ENCODE measurements around the gene TMEM139. TPM values are rescaled to one million over a fixed set of nuclear protein-coding genes. Genes with fewer than 3 reads are reported as not detected.

Gene TMEM139
- total RNA-seq, 1 experiment from 2014 or later = 1.5 TPM

DNA sequence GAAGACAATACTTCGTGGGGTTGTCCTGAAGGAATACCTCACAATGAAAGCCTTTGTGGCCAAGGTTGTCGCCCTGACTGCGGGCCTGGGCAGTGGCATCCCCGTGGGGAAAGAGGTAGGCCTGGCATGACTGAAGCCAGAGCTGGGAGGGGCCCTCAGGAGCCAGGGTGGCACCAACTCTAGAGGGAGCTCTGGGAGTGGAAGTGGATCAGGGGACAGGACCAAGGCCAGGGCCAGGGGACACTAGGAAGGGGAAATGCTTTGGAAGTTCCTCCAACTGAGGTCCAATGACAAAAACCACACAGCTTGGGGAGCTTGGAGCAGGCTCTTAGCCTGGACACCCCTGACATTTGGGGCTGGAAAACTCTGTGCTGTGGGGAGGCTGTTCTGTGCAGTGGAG lies 37.0 kb downstream of the TMEM139 start:
- no peaks in the 10 kb centered on the region for H3K9me3 Mint-ChIP-seq
- H3K27me3 Mint-ChIP-seq (ENCODE audit: low read depth) = no peaks in the 10 kb centered on the region
- DNase-seq (ENCODE audit: low spot score) = no peak
- no peak overlapping the region for H3K4me3 Mint-ChIP-seq
- no peak overlapping the region for H3K27ac Mint-ChIP-seq
- peak; percentile 54 for ATAC-seq
- peaks cover 33% of the 10 kb centered on the region for H3K4me1 Mint-ChIP-seq
- ChIA-PET CTCF (interaction anchor here (0.8 to 1.4 kb wide), 9 partner anchors 11 to 69 kb away, joined by 3 to 5 read pairs (median 3); no protein-coding TSS in a partner anchor), POLR2A (interaction anchor here (0.9 to 1.7 kb wide), 2 partner anchors 23 to 86 kb away, joined by 3 to 4 read pairs; no protein-coding TSS in a partner anchor)
- TF ChIP-seq NFATC4 (CRISPR knock-in tag; IDR thresholded peaks at IDR 0.05) (no peak), ATF1 (CRISPR knock-in tag; IDR thresholded peaks at IDR 0.05) (0 out of 2 replicates have a peak, but pooled peaks have one; percentile 12), ZMAT4 (CRISPR knock-in tag; IDR thresholded peaks at IDR 0.05) (no peak), MYBL2 (CRISPR knock-in tag; IDR thresholded peaks at IDR 0.05) (no peak)
- no peaks in the 10 kb centered on the region for H3K36me3 Mint-ChIP-seq

DNA sequence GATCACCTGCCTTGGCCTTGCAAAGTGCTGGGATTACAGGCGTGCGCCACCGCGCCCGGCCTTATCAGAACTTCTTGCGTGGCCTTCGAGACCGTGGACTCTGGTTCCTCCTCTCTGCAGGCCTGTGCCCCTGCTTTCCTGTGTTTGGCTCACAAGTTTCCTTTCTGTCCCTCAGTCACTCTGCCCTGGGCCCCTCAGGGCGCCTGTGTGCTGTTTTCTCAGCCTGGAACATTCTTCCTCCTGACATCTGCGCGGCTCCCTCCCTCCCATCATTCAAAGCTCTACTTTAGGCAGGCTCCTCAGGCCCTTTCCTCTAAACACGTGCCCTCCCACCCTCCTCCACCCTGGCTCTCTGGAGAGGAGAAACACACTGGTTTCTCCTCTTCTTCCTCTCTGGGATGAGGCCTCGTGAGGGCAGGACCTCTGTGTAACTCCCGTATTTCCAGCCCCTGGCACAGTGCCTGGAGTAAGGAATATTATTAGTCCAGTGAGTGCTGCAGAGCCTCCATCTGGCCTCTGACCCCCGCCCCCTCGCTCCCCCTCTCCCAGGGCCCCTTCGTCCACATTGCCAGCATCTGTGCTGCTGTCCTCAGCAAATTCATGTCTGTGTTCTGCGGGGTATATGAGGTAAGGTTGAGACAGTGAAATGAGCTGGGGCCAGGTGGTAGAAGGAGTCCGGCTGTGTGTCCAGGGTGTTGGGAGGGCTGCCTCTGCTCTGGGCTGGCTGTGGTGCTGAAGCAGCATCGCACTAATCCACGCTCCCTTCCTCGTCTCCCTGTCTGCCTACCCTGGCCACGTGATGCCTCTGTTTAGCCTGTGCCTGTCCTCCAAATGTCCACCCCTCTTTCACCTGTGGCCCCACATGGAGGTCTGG lies 38.2 kb downstream of the TMEM139 start:
- Mint-ChIP-seq H3K36me3 (no peaks in the 10 kb centered on the region), H3K27ac (0 out of 2 replicates have a peak overlapping the region, but pooled peaks have one; percentile 6), H3K9me3 (no peaks in the 10 kb centered on the region), H3K4me3 (no peak overlapping the region), H3K4me1 (peaks cover 30% of the 10 kb centered on the region), H3K27me3 (ENCODE audit: low read depth) (no peaks in the 10 kb centered on the region)
- ChIA-PET CTCF (interaction anchor here (0.8 to 3.0 kb wide), 5 partner anchors 22 to 108 kb away, joined by 3 to 12 read pairs (median 4); partner anchors contain the start of gene CASP2), POLR2A (no interaction called here)
- no peak for DNase-seq (ENCODE audit: low spot score)
- TF ChIP-seq ZMAT4 (CRISPR knock-in tag; IDR thresholded peaks at IDR 0.05) (no peak), USF1 (CRISPR knock-in tag; IDR thresholded peaks at IDR 0.05) (no peak), TCF7 (CRISPR knock-in tag; IDR thresholded peaks at IDR 0.05; ENCODE audit: low read depth) (no peak), NR3C1 (CRISPR knock-in tag; conservative IDR thresholded peaks at IDR 0.05; ENCODE audit: low read depth) (no peak), KAT7 (CRISPR knock-in tag; IDR thresholded peaks at IDR 0.05; ENCODE audit: borderline replicate concordance) (no peak)
- TF ChIP-seq, protein P1, sequence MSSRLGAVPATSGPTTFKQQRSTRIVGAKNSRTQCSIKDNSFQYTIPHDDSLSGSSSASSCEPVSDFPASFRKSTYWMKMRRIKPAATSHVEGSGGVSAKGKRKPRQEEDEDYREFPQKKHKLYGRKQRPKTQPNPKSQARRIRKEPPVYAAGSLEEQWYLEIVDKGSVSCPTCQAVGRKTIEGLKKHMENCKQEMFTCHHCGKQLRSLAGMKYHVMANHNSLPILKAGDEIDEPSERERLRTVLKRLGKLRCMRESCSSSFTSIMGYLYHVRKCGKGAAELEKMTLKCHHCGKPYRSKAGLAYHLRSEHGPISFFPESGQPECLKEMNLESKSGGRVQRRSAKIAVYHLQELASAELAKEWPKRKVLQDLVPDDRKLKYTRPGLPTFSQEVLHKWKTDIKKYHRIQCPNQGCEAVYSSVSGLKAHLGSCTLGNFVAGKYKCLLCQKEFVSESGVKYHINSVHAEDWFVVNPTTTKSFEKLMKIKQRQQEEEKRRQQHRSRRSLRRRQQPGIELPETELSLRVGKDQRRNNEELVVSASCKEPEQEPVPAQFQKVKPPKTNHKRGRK (CRISPR knock-in tag; IDR thresholded peaks at IDR 0.05; ENCODE audit: borderline replicate concordance) = no peak
- ATAC-seq = peak; percentile 6; the same call in 1 of the 2 replicates

- H3K36me3 Mint-ChIP-seq = no peaks in the 10 kb centered on the region
- no peak overlapping the region for H3K4me3 Mint-ChIP-seq
- CTCF ChIA-PET = interaction anchor here (0.7 to 3.0 kb wide), 4 partner anchors 22 to 487 kb away, joined by 3 to 12 read pairs (median 4); partner anchors contain the start of gene CASP2
- no peak for DNase-seq (ENCODE audit: low spot score)
- POLR2A ChIA-PET = no interaction called here
- H3K27me3 Mint-ChIP-seq (ENCODE audit: low read depth) = no peaks in the 10 kb centered on the region
- H3K27ac Mint-ChIP-seq = no peak overlapping the region
- no peaks in the 10 kb centered on the region for H3K9me3 Mint-ChIP-seq
- no peak for TF ChIP-seq IRF2 (CRISPR knock-in tag; IDR thresholded peaks at IDR 0.05; ENCODE audit: borderline replicate concordance, low read depth)
- TF ChIP-seq TEAD1 (CRISPR knock-in tag; IDR thresholded peaks at IDR 0.05) = no peak
- no peak for TF ChIP-seq TCF7 (CRISPR knock-in tag; IDR thresholded peaks at IDR 0.05; ENCODE audit: low read depth)
- TF ChIP-seq PRRX2 (CRISPR knock-in tag; IDR thresholded peaks at IDR 0.05) = no peak
- TF ChIP-seq, protein P2, sequence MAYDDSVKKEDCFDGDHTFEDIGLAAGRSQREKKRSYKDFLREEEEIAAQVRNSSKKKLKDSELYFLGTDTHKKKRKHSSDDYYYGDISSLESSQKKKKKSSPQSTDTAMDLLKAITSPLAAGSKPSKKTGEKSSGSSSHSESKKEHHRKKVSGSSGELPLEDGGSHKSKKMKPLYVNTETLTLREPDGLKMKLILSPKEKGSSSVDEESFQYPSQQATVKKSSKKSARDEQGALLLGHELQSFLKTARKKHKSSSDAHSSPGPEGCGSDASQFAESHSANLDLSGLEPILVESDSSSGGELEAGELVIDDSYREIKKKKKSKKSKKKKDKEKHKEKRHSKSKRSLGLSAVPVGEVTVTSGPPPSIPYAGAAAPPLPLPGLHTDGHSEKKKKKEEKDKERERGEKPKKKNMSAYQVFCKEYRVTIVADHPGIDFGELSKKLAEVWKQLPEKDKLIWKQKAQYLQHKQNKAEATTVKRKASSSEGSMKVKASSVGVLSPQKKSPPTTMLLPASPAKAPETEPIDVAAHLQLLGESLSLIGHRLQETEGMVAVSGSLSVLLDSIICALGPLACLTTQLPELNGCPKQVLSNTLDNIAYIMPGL (CRISPR knock-in tag; IDR thresholded peaks at IDR 0.05) = no peak
- TF ChIP-seq NFYB (CRISPR knock-in tag; conservative IDR thresholded peaks at IDR 0.05; ENCODE audit: low read depth) = no peak
- TF ChIP-seq, protein P3, sequence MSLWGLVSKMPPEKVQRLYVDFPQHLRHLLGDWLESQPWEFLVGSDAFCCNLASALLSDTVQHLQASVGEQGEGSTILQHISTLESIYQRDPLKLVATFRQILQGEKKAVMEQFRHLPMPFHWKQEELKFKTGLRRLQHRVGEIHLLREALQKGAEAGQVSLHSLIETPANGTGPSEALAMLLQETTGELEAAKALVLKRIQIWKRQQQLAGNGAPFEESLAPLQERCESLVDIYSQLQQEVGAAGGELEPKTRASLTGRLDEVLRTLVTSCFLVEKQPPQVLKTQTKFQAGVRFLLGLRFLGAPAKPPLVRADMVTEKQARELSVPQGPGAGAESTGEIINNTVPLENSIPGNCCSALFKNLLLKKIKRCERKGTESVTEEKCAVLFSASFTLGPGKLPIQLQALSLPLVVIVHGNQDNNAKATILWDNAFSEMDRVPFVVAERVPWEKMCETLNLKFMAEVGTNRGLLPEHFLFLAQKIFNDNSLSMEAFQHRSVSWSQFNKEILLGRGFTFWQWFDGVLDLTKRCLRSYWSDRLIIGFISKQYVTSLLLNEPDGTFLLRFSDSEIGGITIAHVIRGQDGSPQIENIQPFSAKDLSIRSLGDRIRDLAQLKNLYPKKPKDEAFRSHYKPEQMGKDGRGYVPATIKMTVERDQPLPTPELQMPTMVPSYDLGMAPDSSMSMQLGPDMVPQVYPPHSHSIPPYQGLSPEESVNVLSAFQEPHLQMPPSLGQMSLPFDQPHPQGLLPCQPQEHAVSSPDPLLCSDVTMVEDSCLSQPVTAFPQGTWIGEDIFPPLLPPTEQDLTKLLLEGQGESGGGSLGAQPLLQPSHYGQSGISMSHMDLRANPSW (CRISPR knock-in tag; conservative IDR thresholded peaks at IDR 0.05; ENCODE audit: low read depth) = no peak
- TF ChIP-seq, protein P4, sequence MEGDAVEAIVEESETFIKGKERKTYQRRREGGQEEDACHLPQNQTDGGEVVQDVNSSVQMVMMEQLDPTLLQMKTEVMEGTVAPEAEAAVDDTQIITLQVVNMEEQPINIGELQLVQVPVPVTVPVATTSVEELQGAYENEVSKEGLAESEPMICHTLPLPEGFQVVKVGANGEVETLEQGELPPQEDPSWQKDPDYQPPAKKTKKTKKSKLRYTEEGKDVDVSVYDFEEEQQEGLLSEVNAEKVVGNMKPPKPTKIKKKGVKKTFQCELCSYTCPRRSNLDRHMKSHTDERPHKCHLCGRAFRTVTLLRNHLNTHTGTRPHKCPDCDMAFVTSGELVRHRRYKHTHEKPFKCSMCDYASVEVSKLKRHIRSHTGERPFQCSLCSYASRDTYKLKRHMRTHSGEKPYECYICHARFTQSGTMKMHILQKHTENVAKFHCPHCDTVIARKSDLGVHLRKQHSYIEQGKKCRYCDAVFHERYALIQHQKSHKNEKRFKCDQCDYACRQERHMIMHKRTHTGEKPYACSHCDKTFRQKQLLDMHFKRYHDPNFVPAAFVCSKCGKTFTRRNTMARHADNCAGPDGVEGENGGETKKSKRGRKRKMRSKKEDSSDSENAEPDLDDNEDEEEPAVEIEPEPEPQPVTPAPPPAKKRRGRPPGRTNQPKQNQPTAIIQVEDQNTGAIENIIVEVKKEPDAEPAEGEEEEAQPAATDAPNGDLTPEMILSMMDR (IDR thresholded peaks at IDR 0.05) = no peak
- TF ChIP-seq ZNF219 (CRISPR knock-in tag; IDR thresholded peaks at IDR 0.05; ENCODE audit: borderline replicate concordance) = no peak
- peak; percentile 38 for ATAC-seq
- peaks cover 30% of the 10 kb centered on the region for H3K4me1 Mint-ChIP-seq
Measured at GRCh38 chr7:143323653-143324052, 38.9 kb downstream of the TMEM139 start.
